Stimulated activated CD4-positive, alpha-beta T cell treated with anti-CD3 and anti-CD28 coated beads, Interleukin-1b, Interleukin-23, amount 100 ng/mL, for 1 hour (primary cell): Measurements from ENCODE around the gene DNAH14.
"Not testable (repeated sequence)": the region's sequence is repeated elsewhere in the genome, so short reads cannot be mapped to it uniquely, and the experiment has no call there.

Experiments
- DNase-seq, 2 donors: peaks; one replicate each; pipeline ENCODE4 v3.0.0-alpha.2; 2020; ENCODE audit warnings: low read depth in 2 of 2

Gene DNAH14

GRCh38 chr1:224996266-224996665 is 66.8 kb downstream of the DNAH14 start:
- DNase-seq: no peak

GRCh38 chr1:224998185-224998584 is 68.7 kb downstream of the DNAH14 start:
- DNase-seq: no peak

GRCh38 chr1:225004396-225004795 is 74.9 kb downstream of the DNAH14 start:
- no peak for DNase-seq

- not testable (repeated sequence) for DNase-seq
These were observed 76.9 kb downstream of the DNAH14 start for GRCh38 chr1:225006352-225006751.

GRCh38 chr1:225008050-225008449 is 78.6 kb downstream of the DNAH14 start:
- not testable (repeated sequence) for DNase-seq

- DNase-seq: no peak
These were observed 91.6 kb downstream of the DNAH14 start for GRCh38 chr1:225021037-225021436.

GRCh38 chr1:225026701-225027100 is 97.2 kb downstream of the DNAH14 start:
- DNase-seq: no peak

- DNase-seq: not testable (repeated sequence)
These were observed 107.0 kb downstream of the DNAH14 start for GRCh38 chr1:225036441-225036840.

- DNase-seq: no peak
These were observed 112.8 kb downstream of the DNAH14 start for GRCh38 chr1:225042263-225042662.

GRCh38 chr1:225044258-225044657 is 114.8 kb downstream of the DNAH14 start:
- DNase-seq: no peak

- no peak for DNase-seq
These were observed 120.1 kb downstream of the DNAH14 start for GRCh38 chr1:225049594-225049993.

- DNase-seq: no peak
These were observed 134.2 kb downstream of the DNAH14 start for GRCh38 chr1:225063722-225064121.

GRCh38 chr1:225070972-225071371 is 141.5 kb downstream of the DNAH14 start:
- no peak for DNase-seq

GRCh38 chr1:225097175-225097574 is 167.7 kb downstream of the DNAH14 start:
- no peak for DNase-seq

GRCh38 chr1:225111000-225111399 is 181.5 kb downstream of the DNAH14 start:
- DNase-seq: no peak

- DNase-seq: no peak
These were observed 183.8 kb downstream of the DNAH14 start for GRCh38 chr1:225113265-225113664.

- DNase-seq: no peak
These were observed 185.0 kb downstream of the DNAH14 start for GRCh38 chr1:225114354-225114990.

- DNase-seq: no peak
These were observed 189.8 kb downstream of the DNAH14 start for GRCh38 chr1:225119307-225119706.

- DNase-seq: no peak
These were observed 191.6 kb downstream of the DNAH14 start for GRCh38 chr1:225121095-225121494.

GRCh38 chr1:225131869-225132268 is 202.4 kb downstream of the DNAH14 start:
- no peak for DNase-seq

- no peak for DNase-seq
These were observed 208.5 kb downstream of the DNAH14 start for GRCh38 chr1:225137976-225138375.

GRCh38 chr1:225143001-225143400 is 213.5 kb downstream of the DNAH14 start:
- no peak for DNase-seq

- no peak for DNase-seq
These were observed 217.0 kb downstream of the DNAH14 start for GRCh38 chr1:225146478-225146877.

GRCh38 chr1:225147791-225148190 is 218.3 kb downstream of the DNAH14 start:
- DNase-seq: not testable (repeated sequence)
